H1 (cell line): ENCODE data around the gene AP1M2. TPM values are rescaled to one million over a fixed set of nuclear protein-coding genes. Genes with fewer than 3 reads are reported as not detected.

Experiments
- CTCF ChIA-PET: fragments of 300-600 bp; sonication (Branson Sonifier 250); formaldehyde crosslinking; loops from one replicate; lab custom pipeline; 2021; ENCODE audit not compliant: partially characterized antibody; lab: Charles Lee
- POLR2A ChIA-PET: fragments of 300-600 bp; sonication (Branson Sonifier 250); formaldehyde crosslinking; loops from one replicate; lab custom pipeline; 2021; ENCODE audit warnings: inconsistent platforms; ENCODE audit not compliant: partially characterized antibody; lab: Charles Lee
- DNase-seq, 2 experiments: peaks; one replicate each; pipeline versions ENCODE4 v3.0.0 to v3.0.0-alpha.2; 2010 to 2022; ENCODE audit warnings: low spot score in 2 of 2, low read depth in 1 of 2, mixed read lengths in 1 of 2
- FAIRE-seq: peaks from 2 replicates; lab custom pipeline; 2011; peaks lifted over from hg19 to GRCh38; lab: Jason Lieb, UNC
- H2AFZ ChIP-seq: 2 replicates; pipeline ENCODE4 v1.8.1; 2012; ENCODE audit warnings: low read length, inconsistent platforms
- H2AK5ac ChIP-seq: 2 replicates; pipeline ENCODE4 v1.6.1; 2013; ENCODE audit warnings: low read depth, low read length
- H2BK120ac ChIP-seq: replicated peaks from 2 replicates; pipeline ENCODE3; 2013; ENCODE audit warnings: low read depth, low read length, inconsistent platforms
- H2BK12ac ChIP-seq: 2 replicates; pipeline ENCODE4 v1.6.1; 2013; ENCODE audit warnings: low read depth, low read length
- H2BK15ac ChIP-seq: 2 replicates; pipeline ENCODE4 v1.6.1; 2013; ENCODE audit warnings: low read length
- H2BK20ac ChIP-seq: 2 replicates; pipeline ENCODE4 v1.6.1; 2013; ENCODE audit warnings: low read length
- H2BK5ac ChIP-seq: 2 replicates; pipeline ENCODE4 v1.6.1; 2013; ENCODE audit warnings: low read depth, low read length
- H3K14ac ChIP-seq: 2 replicates; pipeline ENCODE4 v1.6.1; 2013; ENCODE audit warnings: inconsistent platforms; ENCODE audit not compliant: insufficient read length
- H3K18ac ChIP-seq: 2 replicates; pipeline ENCODE4 v1.6.1; 2013; ENCODE audit warnings: low read length; ENCODE audit errors: extremely low read depth
- H3K23ac ChIP-seq: 2 replicates; pipeline ENCODE4 v1.6.1; 2013; ENCODE audit warnings: inconsistent platforms; ENCODE audit not compliant: insufficient read length
- H3K23me2 ChIP-seq: 2 replicates; pipeline ENCODE4 v1.6.1; 2013; ENCODE audit warnings: low read depth, low read length
- H3K27ac ChIP-seq: 2 replicates; pipeline ENCODE4 v1.6.1; 2011; ENCODE audit warnings: low read depth, low read length, inconsistent platforms
- H3K27me3 ChIP-seq, 4 experiments: replicated peaks in 1 of 4; 1 replicate in 1 of 4; 2 replicates in 3 of 4; pipeline versions ENCODE4 v1.6.1 to v1.8.1; 2011 to 2013; ENCODE audit warnings: low read length in 3 of 4, mild to moderate bottlenecking in 3 of 4, inconsistent platforms in 2 of 4, mixed read lengths in 2 of 4, moderate library complexity in 1 of 4; ENCODE audit not compliant: control insufficient read depth in 3 of 4, insufficient read depth in 3 of 4; ENCODE audit errors: extremely low read depth in 1 of 4
- H3K36me3 ChIP-seq, 4 experiments: 2 replicates each; pipeline versions ENCODE4 v1.6.1 to v1.8.1; 2011 to 2013; ENCODE audit warnings: mild to moderate bottlenecking in 4 of 4, low read length in 3 of 4, moderate library complexity in 2 of 4, control low read depth in 1 of 4, inconsistent platforms in 1 of 4; ENCODE audit not compliant: insufficient read depth in 4 of 4, control insufficient read depth in 2 of 4
- H3K4ac ChIP-seq: replicated peaks from 2 replicates; pipeline ENCODE3; 2013; ENCODE audit warnings: low read length, low read depth, mixed read lengths, inconsistent platforms; ENCODE audit not compliant: insufficient read length
- H3K4me1 ChIP-seq, 4 experiments: replicated peaks in 1 of 4; 1 replicate in 1 of 4; 2 replicates in 3 of 4; pipeline versions ENCODE4 v1.6.1 to v1.8.1; 2011 to 2013; ENCODE audit warnings: low read length in 3 of 4, inconsistent platforms in 2 of 4, mixed read lengths in 1 of 4; ENCODE audit not compliant: insufficient read depth in 4 of 4, control insufficient read depth in 3 of 4
- H3K4me2 ChIP-seq, 2 experiments: 2 replicates each; pipeline versions ENCODE4 v1.6.1 to v1.8.1; 2011 to 2013; ENCODE audit warnings: low read depth in 2 of 2, low read length in 2 of 2, control low read depth in 1 of 2, inconsistent platforms in 1 of 2, mild to moderate bottlenecking in 1 of 2; ENCODE audit not compliant: insufficient read depth in 1 of 2
- H3K4me3 ChIP-seq, 4 experiments: fragments of 200-600, 300-600 bp in 1 of 4; sonication (generic), shearing (Covaris generic), sonication (Bioruptor Twin) in 1 of 4; 2 replicates each; pipeline versions ENCODE4 v1.5.1 to v1.8.1; 2011 to 2016; ENCODE audit warnings: low read length in 4 of 4, low read depth in 3 of 4, control low read depth in 2 of 4, inconsistent platforms in 2 of 4, mild to moderate bottlenecking in 2 of 4, mixed read lengths in 1 of 4, moderate library complexity in 1 of 4; ENCODE audit not compliant: insufficient read depth in 2 of 4; ENCODE audit errors: extremely low read depth in 1 of 4
- H3K56ac ChIP-seq: replicated peaks from 2 replicates; pipeline ENCODE3; 2013; ENCODE audit warnings: low read depth, mild to moderate bottlenecking, mixed read lengths, low read length, inconsistent platforms; ENCODE audit not compliant: insufficient read length
- H3K79me1 ChIP-seq: 2 replicates; pipeline ENCODE4 v1.6.1; 2013; ENCODE audit warnings: low read depth, low read length, control low read depth
- H3K79me2 ChIP-seq, 2 experiments: 2 replicates each; pipeline versions ENCODE4 v1.6.1 to v1.8.1; 2012 to 2013; ENCODE audit warnings: low read length in 2 of 2, mild to moderate bottlenecking in 2 of 2, inconsistent platforms in 1 of 2; ENCODE audit not compliant: insufficient read depth in 2 of 2, control insufficient read depth in 1 of 2
- H3K9ac ChIP-seq, 4 experiments: replicated peaks in 1 of 4; 1 replicate in 1 of 4; 2 replicates in 3 of 4; pipeline versions ENCODE4 v1.6.1 to v1.8.1; 2011 to 2013; ENCODE audit warnings: low read depth in 3 of 4, low read length in 3 of 4, control low read depth in 2 of 4, mild to moderate bottlenecking in 2 of 4, moderate library complexity in 2 of 4, inconsistent platforms in 1 of 4; ENCODE audit errors: extremely low read depth in 1 of 4
- H3K9me3 ChIP-seq, 2 experiments: 2 replicates each; pipeline versions ENCODE4 v1.6.1 to v1.8.1; 2012 to 2013; ENCODE audit warnings: mild to moderate bottlenecking in 2 of 2, moderate library complexity in 2 of 2, control low read depth in 1 of 2, inconsistent platforms in 1 of 2, low read depth in 1 of 2, low read length in 1 of 2, mixed read lengths in 1 of 2; ENCODE audit not compliant: insufficient read depth in 2 of 2
- H4K20me1 ChIP-seq, 2 experiments: replicated peaks in 1 of 2; 2 replicates each; pipeline versions ENCODE3 to v1.8.1; 2011 to 2013; ENCODE audit warnings: inconsistent platforms in 2 of 2, low read length in 2 of 2, mild to moderate bottlenecking in 1 of 2; ENCODE audit not compliant: insufficient read depth in 2 of 2, control insufficient read depth in 1 of 2
- H4K5ac ChIP-seq: 2 replicates; pipeline ENCODE4 v1.6.1; 2013; ENCODE audit warnings: low read length, low read depth, mixed read lengths, inconsistent platforms; ENCODE audit not compliant: insufficient read length
- H4K8ac ChIP-seq: 2 replicates; pipeline ENCODE4 v1.8.0; 2013; ENCODE audit warnings: mild to moderate bottlenecking, moderate library complexity, low read length, inconsistent platforms; ENCODE audit not compliant: insufficient read depth; ENCODE audit errors: extremely low read depth
- H4K91ac ChIP-seq: replicated peaks from 2 replicates; pipeline ENCODE3; 2013; ENCODE audit warnings: low read length, mixed read lengths, inconsistent platforms; ENCODE audit not compliant: insufficient read length
- BCL11A ChIP-seq, 2 experiments: IDR thresholded peaks; one replicate each; pipeline ENCODE4 v1.6.1; 2011; ENCODE audit warnings: low read depth in 2 of 2, low read length in 2 of 2, mild to moderate bottlenecking in 2 of 2
- BRCA1 ChIP-seq: IDR thresholded peaks from 2 replicates; pipeline ENCODE4 v1.6.1; 2012; ENCODE audit warnings: low read depth, low read length, improper control_type of control experiment
- CBX8 ChIP-seq: fragments of 300-800, 300-1000 bp; sonication (generic); IDR thresholded peaks from 2 replicates; pipeline ENCODE4 v1.7.1; 2016; ENCODE audit warnings: low read depth, low read length, borderline replicate concordance
- HDAC6 ChIP-seq: IDR thresholded peaks from one replicate; pipeline ENCODE4 v1.7.1; 2012; ENCODE audit warnings: low read depth, mild to moderate bottlenecking, inconsistent platforms, low read length, moderate library complexity
- RXRA ChIP-seq: IDR thresholded peaks from 2 replicates; pipeline ENCODE4 v1.6.1; 2011; ENCODE audit warnings: low read depth, mild to moderate bottlenecking, low read length, moderate library complexity; ENCODE audit not compliant: insufficient read depth
- SIN3A ChIP-seq, 2 experiments: IDR thresholded peaks in 1 of 2; conservative IDR thresholded peaks in 1 of 2; 2 replicates each; pipeline ENCODE4 v1.6.1; 2011 to 2012; ENCODE audit warnings: low read length in 2 of 2, improper control_type of control experiment in 1 of 2, low read depth in 1 of 2, mild to moderate bottlenecking in 1 of 2
- SIX5 ChIP-seq: IDR thresholded peaks from 2 replicates; pipeline ENCODE4 v1.6.1; 2011; ENCODE audit warnings: mild to moderate bottlenecking, low read depth, low read length
- SRF ChIP-seq: IDR thresholded peaks from 2 replicates; pipeline ENCODE4 v1.6.1; 2011; ENCODE audit warnings: mild to moderate bottlenecking, low read depth, low read length, moderate library complexity
- TAF7 ChIP-seq: optimal IDR thresholded peaks from 2 replicates; pipeline ENCODE3; 2011; ENCODE audit warnings: low read depth, mild to moderate bottlenecking, inconsistent platforms, low read length, moderate library complexity, borderline replicate concordance
- TBP ChIP-seq: IDR thresholded peaks from 2 replicates; pipeline ENCODE4 v1.6.1; 2011; ENCODE audit warnings: low read depth, low read length, improper control_type of control experiment
- ZNF274 ChIP-seq: IDR thresholded peaks from 2 replicates; pipeline ENCODE4 v1.7.0; 2012; ENCODE audit warnings: low read length, borderline replicate concordance; ENCODE audit errors: extremely low read depth
- WGBS, 2 experiments: shearing (Covaris generic) in 1 of 2; methylation state at CpG; one replicate each; pipeline versions ENCODE4 v1.1.6 to v1.1.7; 2013 to 2015; ENCODE audit warnings: low lambda C conversion rate in 2 of 2, mixed read lengths in 2 of 2, inconsistent platforms in 1 of 2, low coverage in 1 of 2, missing lambda C conversion rate in 1 of 2; ENCODE audit not compliant: insufficient replicate concordance in 2 of 2, insufficient coverage in 1 of 2, insufficient read length in 1 of 2; ENCODE audit errors: extremely low coverage in 1 of 2, missing lambda C conversion rate in 1 of 2; 5-methylcytosine and 5-hydroxymethylcytosine counted together
- polyA plus RNA-seq, 7 experiments: library from polyadenylated mRNA; depleted of rRNA in 3 of 7; stranded (reverse) in 5 of 7; unstranded in 2 of 7; fragments of >200 nt in 5 of 7; fragments of 200-250 nt in 2 of 7; gene quantifications; 1 replicate in 5 of 7; 2 replicates in 1 of 7; 4 replicates in 1 of 7; pipeline versions ENCODE4 v1.2.1 to v1.2.3, GENCODE V29; 2011 to 2013; ENCODE audit warnings: missing spikeins in 2 of 7, mixed read lengths in 2 of 7
- total RNA-seq: library from RNA; stranded (reverse); fragmentation: NEBNext Ultra II Directional; extraction: Animal tissue kit (Norgen Biotek cat#: 25700); gene quantifications from 2 replicates; pipeline ENCODE4 v1.2.1, GENCODE V29; 2021

Gene AP1M2
- total and polyA plus RNA-seq, 2 of the 8 experiments (the other 6 are each of a cell fraction or from before 2014, with no cell fraction given), result 140 to 161 TPM

- Histone ChIP-seq H3K56ac (no peak overlapping the region), H4K20me1 (peaks cover 0 to 2% of the 10 kb centered on the region in 2 experiments), H3K23ac (peak overlapping the region; percentile 27), H3K4ac (no peak overlapping the region), H4K8ac (no peak overlapping the region), H3K4me2 (no peak overlapping the region), H2BK12ac (no peak overlapping the region), H2AFZ (no peak overlapping the region), H3K23me2 (no peaks in the 10 kb centered on the region), H3K9me3 (no peaks in the 10 kb centered on the region), H3K36me3 (no peaks in the 10 kb centered on the region), H3K79me1 (peaks cover 8% of the 10 kb centered on the region), H3K4me3 (no peak overlapping the region), H3K79me2 (no peaks in the 10 kb centered on the region), H2BK120ac (no peak overlapping the region), H3K27ac (no peak overlapping the region), H2BK5ac (no peak overlapping the region), H2AK5ac (no peak overlapping the region), H3K27me3 (no peaks in the 10 kb centered on the region), H3K4me1 (no peaks in the 10 kb centered on the region), H2BK15ac (no peak overlapping the region), H3K9ac (no peak overlapping the region), H2BK20ac (no peak overlapping the region; the same call in 1 of the 2 replicates), H4K91ac (no peak overlapping the region), H4K5ac (no peak overlapping the region), H3K18ac (no peak overlapping the region), H3K14ac (no peak overlapping the region)
- WGBS, 2 experiments, result 96% methylated on average over 13 of the region's 14 CpGs; no CpG with 5 or more reads in 1 of the 2 experiments
- DNase-seq, result no peak
- CTCF ChIA-PET, result interaction anchor here (2.3 kb wide), 1 partner anchor 35 kb away, joined by 13 read pairs; no protein-coding TSS in a partner anchor
- POLR2A ChIA-PET, result interaction anchor here (0.6 to 1.8 kb wide), 6 partner anchors 11 to 206 kb away, joined by 3 to 7 read pairs (median 4); no protein-coding TSS in a partner anchor
- FAIRE-seq, result no peak
- no peak for TF ChIP-seq TBP
- no peak for TF ChIP-seq CBX8
- no peak for TF ChIP-seq SIN3A (conservative IDR thresholded peaks at IDR 0.05 in 1 of 2, IDR thresholded peaks at IDR 0.05 in 1 of 2; ENCODE audit: low read depth in 1 of 2, low read length in 2 of 2)
- TF ChIP-seq HDAC6, result no peak
- no peak for TF ChIP-seq SIX5
- no peak for TF ChIP-seq BCL11A (IDR thresholded peaks at IDR 0.05; ENCODE audit: low read depth in 2 of 2, low read length in 2 of 2)
- no peak for TF ChIP-seq TAF7
- no peak for TF ChIP-seq SRF
- TF ChIP-seq ZNF274, result no peak
- no peak for TF ChIP-seq BRCA1
- TF ChIP-seq RXRA, result no peak
Observed at GRCh38 chr19:10615429-10616023, 28.4 kb upstream of the AP1M2 start.
